Measurements from ENCODE around the gene CRB1.

GRCh38 chr1:197441999-197442414 lies 174.0 kb downstream of the CRB1 start:
- TF ChIP-seq CTCF (conservative IDR thresholded peaks at IDR 0.05; ENCODE audit: low read length) (no peak), EZH2phosphoT487 (IDR thresholded peaks at IDR 0.05; ENCODE audit: borderline replicate concordance) (no peak)

Measured in Loucy (cell line).